Endothelial cell of umbilical vein (primary cell): ENCODE data around the gene MTA2. TPM values are rescaled to one million over a fixed set of nuclear protein-coding genes. Genes with fewer than 3 reads are reported as not detected.
A peak's percentile ranks its signal among the peaks of the same experiment; 100 is the strongest.

Experiments used
- BruUV-seq: library from RNA; stranded (reverse); fragments of 400-500 nt; replicated peaks from 2 replicates; lab custom pipeline; 2021; lab: Mats Ljungman, UMichigan
- CTCF ChIA-PET: fragments of 300-600, 350-600 bp; sonication (Branson Sonifier 250); formaldehyde crosslinking; loops from one replicate; lab custom pipeline; 2021; ENCODE audit warnings: antibody characterized with exemption, inconsistent platforms; lab: Charles Lee
- POLR2A ChIA-PET: fragments of 300-600, 350-600 bp; sonication (Branson Sonifier 250); formaldehyde crosslinking; loops from one replicate; lab custom pipeline; 2021; ENCODE audit warnings: antibody characterized with exemption, inconsistent platforms; lab: Charles Lee
- DNase-seq: peaks from one replicate; pipeline ENCODE4 v3.0.0-alpha.2; 2011; ENCODE audit warnings: low read depth, low spot score
- FAIRE-seq: peaks from 2 replicates; lab custom pipeline; 2011; peaks lifted over from hg19 to GRCh38; lab: Jason Lieb, UNC
- H2AFZ ChIP-seq: 2 replicates; pipeline ENCODE4 v1.6.0; 2012; ENCODE audit warnings: low read depth, low read length, control low read depth, inconsistent platforms
- H3K27ac ChIP-seq: 2 replicates; pipeline ENCODE4 v1.5.1; 2011; ENCODE audit warnings: low read depth, mild to moderate bottlenecking, control low read depth, low read length, moderate library complexity; ENCODE audit not compliant: insufficient read depth
- H3K27me3 ChIP-seq, 2 experiments: 2 replicates each; pipeline versions ENCODE4 v1.6.0 to v1.6.1; 2011; ENCODE audit warnings: low read length in 2 of 2, mixed read lengths in 1 of 2; ENCODE audit not compliant: control insufficient read depth in 2 of 2, insufficient read depth in 2 of 2
- H3K36me3 ChIP-seq, 2 experiments: 2 replicates in 1 of 2; 3 replicates in 1 of 2; pipeline ENCODE4 v1.5.1; 2011; ENCODE audit warnings: low read length in 2 of 2, mild to moderate bottlenecking in 1 of 2, moderate library complexity in 1 of 2; ENCODE audit not compliant: control insufficient read depth in 2 of 2, insufficient read depth in 2 of 2; ENCODE audit errors: extremely low read depth in 1 of 2
- H3K4me1 ChIP-seq: 3 replicates; pipeline ENCODE4 v1.5.1; 2011; ENCODE audit warnings: mild to moderate bottlenecking, low read length; ENCODE audit not compliant: control insufficient read depth, insufficient read depth; ENCODE audit errors: extremely low read depth
- H3K4me2 ChIP-seq: 2 replicates; pipeline ENCODE4 v1.6.1; 2011; ENCODE audit warnings: low read length, control low read depth, mixed read lengths; ENCODE audit not compliant: insufficient read depth
- H3K4me3 ChIP-seq, 3 experiments: fragments of 200-600 bp in 1 of 3; sonication (generic), shearing (Covaris generic) in 1 of 3; replicated peaks in 1 of 3; 2 replicates each; pipeline ENCODE4 v1.5.1; 2011 to 2016; ENCODE audit warnings: control low read depth in 3 of 3, low read length in 3 of 3, mild to moderate bottlenecking in 2 of 3, inconsistent platforms in 1 of 3, low read depth in 1 of 3, moderate library complexity in 1 of 3; ENCODE audit not compliant: insufficient read depth in 1 of 3
- H3K79me2 ChIP-seq: 2 replicates; pipeline ENCODE4 v1.6.0; 2012; ENCODE audit warnings: low read length, inconsistent platforms; ENCODE audit not compliant: control insufficient read depth, insufficient read depth
- H3K9ac ChIP-seq: replicated peaks from 2 replicates; pipeline ENCODE3; 2011; ENCODE audit warnings: low read length, control low read depth; ENCODE audit not compliant: insufficient read depth; ENCODE audit errors: extremely low read depth
- H3K9me1 ChIP-seq: replicated peaks from 3 replicates; pipeline ENCODE4 v1.6.0; 2011; ENCODE audit warnings: mild to moderate bottlenecking, low read length; ENCODE audit not compliant: control insufficient read depth, insufficient read depth; ENCODE audit errors: extremely low read depth
- H3K9me3 ChIP-seq: replicated peaks from 2 replicates; pipeline ENCODE4 v1.5.1; 2012; ENCODE audit warnings: low read length, inconsistent platforms; ENCODE audit not compliant: control insufficient read depth, insufficient read depth
- H4K20me1 ChIP-seq: replicated peaks from 2 replicates; pipeline ENCODE3; 2011; ENCODE audit warnings: mild to moderate bottlenecking, low read length; ENCODE audit not compliant: control insufficient read depth, insufficient read depth; ENCODE audit errors: extremely low read depth
- CTCF ChIP-seq, 2 donors: IDR thresholded peaks; 1 replicate in 1 of 2; 2 replicates in 1 of 2; pipeline ENCODE4 v1.5.1; 2011; ENCODE audit warnings: low read length in 2 of 2, mild to moderate bottlenecking in 2 of 2, moderate library complexity in 2 of 2, control low read depth in 1 of 2, inconsistent platforms in 1 of 2, low read depth in 1 of 2; ENCODE audit not compliant: insufficient read depth in 1 of 2; ENCODE audit errors: extremely low read depth in 1 of 2
- JUN ChIP-seq: IDR thresholded peaks from 2 replicates; pipeline ENCODE4 v1.6.1; 2011; ENCODE audit warnings: borderline replicate concordance, low read depth; ENCODE audit not compliant: insufficient read length, insufficient read depth
- POLR2A ChIP-seq: IDR thresholded peaks from 2 replicates; pipeline ENCODE4 v1.6.1; 2012; ENCODE audit warnings: low read depth, mild to moderate bottlenecking, control low read depth, low read length
- POLR2AphosphoS5 ChIP-seq: IDR thresholded peaks from 2 replicates; pipeline ENCODE4 v1.6.1; 2012; ENCODE audit warnings: low read depth, mild to moderate bottlenecking, control low read depth, low read length, moderate library complexity; ENCODE audit not compliant: insufficient read depth
- dilution Hi-C: fragments of 300-500 bp; cut with MboI; formaldehyde crosslinking; loops from one replicate; pipeline ENCODE4 v1.15.0; 2019; ENCODE audit warnings: low sequenced_read_pairs; ENCODE audit not compliant: extremely low pct_ligation_motif_present
- intact Hi-C: fragments of 100-400 bp; cut with micrococcal nuclease; formaldehyde crosslinking; loops from one replicate; pipeline ENCODE4 v1.10.0; 2022
- polyA plus RNA-seq, 4 experiments: library from polyadenylated mRNA; depleted of rRNA in 3 of 4; stranded (reverse) in 3 of 4; unstranded in 1 of 4; fragments of >200 nt; gene quantifications; 2 replicates each; pipeline versions ENCODE4 v1.2.1 to v1.2.3, GENCODE V29; 2011 to 2012; ENCODE audit warnings: missing spikeins in 1 of 4
- total RNA-seq: library from RNA; stranded (reverse); gene quantifications from 2 replicates; pipeline ENCODE4 v1.2.3, GENCODE V29; 2021

Gene MTA2
- total and polyA plus RNA-seq, 2 donors (not counting 3 experiments of a cell fraction or from before 2014, with no cell fraction given), result 40.4 to 166 TPM

GRCh38 chr11:62612366-62613290 is 11.0 kb upstream of the MTA2 start, which contains the start of the genes EML3 and ROM1:
EML3 (minus strand) TSS chr11:62612775; CDS start chr11:62612457, 318 bp downstream.
ROM1 (plus strand) TSS chr11:62613257; CDS start chr11:62613282, 25 bp downstream.
- intact Hi-C loops (loop anchor here (1.0 to 5.0 kb wide), 7 partner anchors 9 to 215 kb away; partner anchors contain the start of genes B3GAT3, C11orf98, CSKMT and EEF1G), dilution Hi-C loops (no loop called here)
- H3K27ac ChIP-seq, result peak within 1 kb of the TSS; percentile 30
- no TSS peak for BruUV-seq
- peaks cover 22% of the 10 kb centered on the region for H3K4me1 ChIP-seq
- no peaks in the 10 kb centered on the region for H4K20me1 ChIP-seq
- H3K36me3 ChIP-seq, result peaks cover 0 to 11% of the 10 kb centered on the region in 2 experiments
- FAIRE-seq (peak; percentile 92), DNase-seq (peak; percentile 80)
- no peaks in the 10 kb centered on the region for H3K9me1 ChIP-seq
- H3K9ac ChIP-seq, result peak within 1 kb of the TSS; percentile 57
- peak within 1 kb of the TSS; percentile 87 for H3K4me2 ChIP-seq
- no peaks in the 10 kb centered on the region for H3K9me3 ChIP-seq
- peaks cover 14% of the 10 kb centered on the region for H3K79me2 ChIP-seq
- peak within 1 kb of the TSS; percentile 51 for H2AFZ ChIP-seq
- H3K4me3 ChIP-seq, result peak within 1 kb of the TSS; percentile 61 to 74 (median 67)
- ChIA-PET CTCF (interaction anchor here (0.5 to 5.7 kb wide), 17 partner anchors 9 to 640 kb away, joined by 3 to 48 read pairs (median 5); partner anchors contain the start of genes B3GAT3, C11orf98, CSKMT and EEF1G), POLR2A (interaction anchor here (1.2 to 2.0 kb wide), 4 partner anchors 9 to 59 kb away, joined by 3 to 9 read pairs (median 4); partner anchors contain the start of genes B3GAT3, C11orf98, CSKMT and EEF1G)
- TF ChIP-seq POLR2AphosphoS5, result peak; percentile 83
- TF ChIP-seq POLR2A, result peak; percentile 41
- no peak for TF ChIP-seq JUN
- peak; percentile 88 to 89 for TF ChIP-seq CTCF (IDR thresholded peaks at IDR 0.05; ENCODE audit: extremely low read depth in 1 of 2, insufficient read depth in 1 of 2, low read depth in 1 of 2, low read length in 2 of 2)
- no peaks in the 10 kb centered on the region for H3K27me3 ChIP-seq
